ENCODE data around the gene GASK1B.

DNA sequence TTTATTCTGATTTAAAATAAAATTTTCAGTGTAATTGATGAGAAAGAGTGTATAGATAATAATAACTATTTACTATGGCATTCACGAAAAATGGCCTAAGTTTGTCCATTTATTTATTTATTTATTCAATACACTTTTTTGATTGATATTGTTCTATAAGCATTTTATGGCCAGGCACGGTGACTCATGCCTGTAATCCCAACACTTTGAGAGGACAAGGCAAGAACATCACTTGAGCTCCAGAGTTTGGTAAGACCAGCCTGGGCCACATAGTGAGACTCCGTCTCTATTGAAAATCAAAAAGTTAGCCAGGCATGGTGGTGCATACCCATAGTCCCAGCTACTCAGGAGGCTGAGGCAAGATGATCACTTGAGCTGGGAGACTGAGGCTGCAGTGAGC lies 25.7 kb downstream of the GASK1B start:
- TF ChIP-seq, protein P1, sequence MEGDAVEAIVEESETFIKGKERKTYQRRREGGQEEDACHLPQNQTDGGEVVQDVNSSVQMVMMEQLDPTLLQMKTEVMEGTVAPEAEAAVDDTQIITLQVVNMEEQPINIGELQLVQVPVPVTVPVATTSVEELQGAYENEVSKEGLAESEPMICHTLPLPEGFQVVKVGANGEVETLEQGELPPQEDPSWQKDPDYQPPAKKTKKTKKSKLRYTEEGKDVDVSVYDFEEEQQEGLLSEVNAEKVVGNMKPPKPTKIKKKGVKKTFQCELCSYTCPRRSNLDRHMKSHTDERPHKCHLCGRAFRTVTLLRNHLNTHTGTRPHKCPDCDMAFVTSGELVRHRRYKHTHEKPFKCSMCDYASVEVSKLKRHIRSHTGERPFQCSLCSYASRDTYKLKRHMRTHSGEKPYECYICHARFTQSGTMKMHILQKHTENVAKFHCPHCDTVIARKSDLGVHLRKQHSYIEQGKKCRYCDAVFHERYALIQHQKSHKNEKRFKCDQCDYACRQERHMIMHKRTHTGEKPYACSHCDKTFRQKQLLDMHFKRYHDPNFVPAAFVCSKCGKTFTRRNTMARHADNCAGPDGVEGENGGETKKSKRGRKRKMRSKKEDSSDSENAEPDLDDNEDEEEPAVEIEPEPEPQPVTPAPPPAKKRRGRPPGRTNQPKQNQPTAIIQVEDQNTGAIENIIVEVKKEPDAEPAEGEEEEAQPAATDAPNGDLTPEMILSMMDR (conservative IDR thresholded peaks at IDR 0.05; ENCODE audit: low read depth, low read length), result no peak
- no peak for TF ChIP-seq EZH2 (IDR thresholded peaks at IDR 0.05; ENCODE audit: borderline replicate concordance, low read depth, low read length, poor library complexity, severe bottlenecking)

Data from A673 (cell line).